HCT116 (cell line): Measurements from ENCODE around the gene KLHDC7B. TPM values are rescaled to one million over a fixed set of nuclear protein-coding genes. Genes with fewer than 3 reads are reported as not detected.

Source experiments
- ATAC-seq: fragments of 200-7000 bp; cut with Tn5 transposase; 2 replicates; pipeline ENCODE4 v1.9.1; 2020; ENCODE audit warnings: mild to moderate bottlenecking, moderate library complexity
- BruUV-seq: library from RNA; stranded (reverse); fragments of 400-500 nt; replicated peaks from 2 replicates; lab custom pipeline; 2021; lab: Mats Ljungman, UMichigan
- CTCF ChIA-PET: fragments of 300-600 bp; sonication (Branson Sonifier 250); formaldehyde crosslinking; loops from one replicate; lab custom pipeline; 2021; ENCODE audit warnings: antibody characterized with exemption; lab: Charles Lee
- POLR2A ChIA-PET: fragments of 300-600, 350-600 bp; sonication (Branson Sonifier 250); formaldehyde crosslinking; loops from one replicate; lab custom pipeline; 2021; ENCODE audit warnings: antibody characterized with exemption; lab: Charles Lee
- RAD21 ChIA-PET, 2 experiments: fragments of 300-600 bp; sonication (Branson Sonifier 250); formaldehyde crosslinking; loops; one replicate each; lab custom pipeline; 2023; ENCODE audit warnings: low total read pairs in 2 of 2; ENCODE audit not compliant: uncharacterized antibody in 2 of 2, unreplicated experiment in 2 of 2, low non-redundant PET in 1 of 2; lab: Charles Lee
- DNase-seq: peaks from one replicate; pipeline ENCODE4 v3.0.0-alpha.2; 2010; ENCODE audit warnings: low read depth, low spot score
- H2AFZ ChIP-seq: fragments of 200-600 bp; shearing (Covaris generic), sonication (generic); 2 replicates; pipeline ENCODE4 v1.6.1; 2017; ENCODE audit warnings: low read depth, mixed run types, mixed read lengths, antibody characterized with exemption, low read length; ENCODE audit not compliant: poor library complexity, severe bottlenecking
- H3K27ac ChIP-seq: 2 replicates; pipeline ENCODE4 v1.5.1; 2012; ENCODE audit warnings: low read depth, low read length
- H3K27me3 ChIP-seq: fragments of 200-600 bp; sonication (generic); 2 replicates; pipeline ENCODE4 v1.6.1; 2016; ENCODE audit warnings: mixed run types, low read length, mixed read lengths; ENCODE audit not compliant: insufficient read depth
- H3K36me3 ChIP-seq, 2 experiments: fragments of 200-500 bp in 1 of 2; fragments of 200-600 bp in 1 of 2; sonication (Bioruptor generic) in 1 of 2; sonication (generic) in 1 of 2; 2 replicates each; pipeline versions ENCODE4 v1.5.1 to v1.6.1; 2014 to 2016; ENCODE audit warnings: low read length in 2 of 2, inconsistent platforms in 1 of 2, mixed read lengths in 1 of 2, mixed run types in 1 of 2; ENCODE audit not compliant: insufficient read depth in 2 of 2, control insufficient read depth in 1 of 2
- H3K4me1 ChIP-seq, 2 experiments: fragments of 200-600 bp in 1 of 2; sonication (generic) in 1 of 2; 2 replicates each; pipeline versions ENCODE4 v1.5.1 to v1.6.1; 2012 to 2017; ENCODE audit warnings: low read length in 2 of 2, inconsistent platforms in 1 of 2, mild to moderate bottlenecking in 1 of 2, mixed read lengths in 1 of 2, mixed run types in 1 of 2, moderate library complexity in 1 of 2; ENCODE audit not compliant: insufficient read depth in 2 of 2, control insufficient read depth in 1 of 2
- H3K4me2 ChIP-seq: fragments of 200-600 bp; sonication (generic); 2 replicates; pipeline ENCODE4 v1.6.1; 2017; ENCODE audit warnings: mixed run types, low read length, mixed read lengths
- H3K4me3 ChIP-seq, 2 experiments: fragments of 200-600 bp in 1 of 2; sonication (generic) in 1 of 2; replicated peaks in 1 of 2; 2 replicates each; pipeline ENCODE4 v1.5.1; 2011 to 2016; ENCODE audit warnings: low read length in 2 of 2, control low read depth in 1 of 2, low read depth in 1 of 2, mild to moderate bottlenecking in 1 of 2, mixed read lengths in 1 of 2, mixed run types in 1 of 2
- H3K79me2 ChIP-seq: fragments of 200-600 bp; sonication (generic); 2 replicates; pipeline ENCODE4 v1.6.1; 2017; ENCODE audit warnings: mild to moderate bottlenecking, mixed run types, low read length, moderate library complexity, mixed read lengths; ENCODE audit not compliant: insufficient read depth
- H3K9ac ChIP-seq: fragments of 200-600 bp; sonication (generic); 2 replicates; pipeline ENCODE4 v1.6.1; 2016; ENCODE audit warnings: low read length, mixed read lengths
- H3K9me2 ChIP-seq: fragments of 200-600 bp; sonication (generic), shearing (Covaris generic); 2 replicates; pipeline ENCODE4 v1.6.1; 2017; ENCODE audit warnings: mixed run types, mild to moderate bottlenecking, moderate library complexity; ENCODE audit not compliant: insufficient read depth
- H3K9me3 ChIP-seq, 2 experiments: fragments of 200-500 bp in 1 of 2; fragments of 200-600 bp in 1 of 2; sonication (Bioruptor generic) in 1 of 2; sonication (generic) in 1 of 2; 2 replicates each; pipeline ENCODE4 v1.6.1; 2014 to 2017; ENCODE audit warnings: low read length in 2 of 2, mixed read lengths in 2 of 2, inconsistent platforms in 1 of 2, low read depth in 1 of 2, mild to moderate bottlenecking in 1 of 2, mixed run types in 1 of 2, moderate library complexity in 1 of 2; ENCODE audit not compliant: control insufficient read depth in 1 of 2, insufficient read depth in 1 of 2
- H4K20me1 ChIP-seq: fragments of 200-600 bp; sonication (generic), shearing (Covaris generic); 2 replicates; pipeline ENCODE4 v1.6.1; 2017; ENCODE audit warnings: mixed run types, mild to moderate bottlenecking, moderate library complexity; ENCODE audit not compliant: insufficient read depth
- CBX3 ChIP-seq: IDR thresholded peaks from 2 replicates; pipeline ENCODE4 v1.6.1; 2012; ENCODE audit warnings: low read depth
- EGR1 ChIP-seq: IDR thresholded peaks from 2 replicates; pipeline ENCODE4 v1.6.1; 2012; ENCODE audit warnings: low read depth
- ELF1 ChIP-seq: IDR thresholded peaks from 2 replicates; pipeline ENCODE4 v1.6.1; 2012; ENCODE audit warnings: low read depth, borderline replicate concordance
- EZH2 ChIP-seq: fragments of 200-600 bp; sonication (generic); IDR thresholded peaks from 2 replicates; pipeline ENCODE4 v1.6.1; 2017; ENCODE audit warnings: antibody characterized with exemption, mixed run types
- EZH2phosphoT487 ChIP-seq: fragments of 200-600 bp; IDR thresholded peaks from 2 replicates; pipeline ENCODE4 v1.6.1; 2018; ENCODE audit warnings: antibody characterized with exemption, borderline replicate concordance
- FOSL1 ChIP-seq: IDR thresholded peaks from 2 replicates; pipeline ENCODE4 v1.6.1; 2012; ENCODE audit warnings: low read depth
- POLR2A ChIP-seq: IDR thresholded peaks from 2 replicates; pipeline ENCODE4 v1.7.0; 2011; ENCODE audit warnings: borderline replicate concordance; ENCODE audit not compliant: insufficient read depth, insufficient read length; ENCODE audit errors: extremely low read depth
- POLR2AphosphoS5 ChIP-seq: IDR thresholded peaks from 2 replicates; pipeline ENCODE4 v1.6.1; 2011; ENCODE audit warnings: mild to moderate bottlenecking, low read depth, low read length, moderate library complexity
- RAD21 ChIP-seq: IDR thresholded peaks from 2 replicates; pipeline ENCODE4 v1.6.1; 2012; ENCODE audit warnings: low read depth, mild to moderate bottlenecking
- SIN3A ChIP-seq: IDR thresholded peaks from 2 replicates; pipeline ENCODE4 v1.6.1; 2012; ENCODE audit warnings: low read depth
- SP1 ChIP-seq: IDR thresholded peaks from 2 replicates; pipeline ENCODE4 v1.6.1; 2012; ENCODE audit warnings: low read depth
- SRF ChIP-seq: IDR thresholded peaks from 2 replicates; pipeline ENCODE4 v1.6.1; 2012; ENCODE audit warnings: low read depth
- TCF7L2 ChIP-seq: IDR thresholded peaks from 2 replicates; pipeline ENCODE4 v1.7.0; 2011; ENCODE audit warnings: borderline replicate concordance, inconsistent platforms; ENCODE audit not compliant: insufficient read depth, insufficient read length; ENCODE audit errors: extremely low read depth
- ZNF274 ChIP-seq: fragments of 200-500 bp; sonication (Bioruptor generic); IDR thresholded peaks from 2 replicates; pipeline ENCODE4 v1.6.1; 2014; ENCODE audit warnings: mild to moderate bottlenecking, low read depth, low read length, inconsistent platforms
- intact Hi-C: fragments of 100-400 bp; cut with micrococcal nuclease; formaldehyde crosslinking; loops from 2 replicates; pipeline ENCODE4 v1.10.0; 2022
- total RNA-seq: library from RNA; stranded (reverse); gene quantifications from one replicate; pipeline ENCODE4 v1.2.1, GENCODE V29; 2021; ENCODE audit not compliant: unreplicated experiment
- TF ChIP-seq, protein P1 (sequence below): IDR thresholded peaks from 2 replicates; pipeline ENCODE4 v1.6.1; 2012
- TF ChIP-seq, protein P2 (sequence below): IDR thresholded peaks from 2 replicates; pipeline ENCODE4 v1.6.1; 2012; ENCODE audit warnings: low read depth
- TF ChIP-seq, protein P3 (sequence below): IDR thresholded peaks from 2 replicates; pipeline ENCODE4 v1.6.1; 2012
- TF ChIP-seq, protein P4 (sequence below): IDR thresholded peaks from 2 replicates; pipeline ENCODE4 v1.6.1; 2011; ENCODE audit warnings: mild to moderate bottlenecking, low read length, moderate library complexity; ENCODE audit not compliant: insufficient replicate concordance; ENCODE audit errors: extremely low read depth
- TF ChIP-seq, protein P5 (sequence below), 3 experiments: fragments of 200-600 bp in 1 of 3; sonication (generic) in 1 of 3; IDR thresholded peaks in 2 of 3; conservative IDR thresholded peaks in 1 of 3; 2 replicates each; pipeline ENCODE4 v1.5.1; 2012 to 2017; ENCODE audit warnings: low read depth in 2 of 3, low read length in 2 of 3, antibody characterized with exemption in 1 of 3, borderline replicate concordance in 1 of 3, control low read depth in 1 of 3, mild to moderate bottlenecking in 1 of 3, mixed read lengths in 1 of 3, mixed run types in 1 of 3, moderate library complexity in 1 of 3; ENCODE audit not compliant: insufficient read depth in 1 of 3

KLHDC7B gene
- total RNA-seq, 1 experiment from 2014 or later, result 0.69 TPM

DNA sequence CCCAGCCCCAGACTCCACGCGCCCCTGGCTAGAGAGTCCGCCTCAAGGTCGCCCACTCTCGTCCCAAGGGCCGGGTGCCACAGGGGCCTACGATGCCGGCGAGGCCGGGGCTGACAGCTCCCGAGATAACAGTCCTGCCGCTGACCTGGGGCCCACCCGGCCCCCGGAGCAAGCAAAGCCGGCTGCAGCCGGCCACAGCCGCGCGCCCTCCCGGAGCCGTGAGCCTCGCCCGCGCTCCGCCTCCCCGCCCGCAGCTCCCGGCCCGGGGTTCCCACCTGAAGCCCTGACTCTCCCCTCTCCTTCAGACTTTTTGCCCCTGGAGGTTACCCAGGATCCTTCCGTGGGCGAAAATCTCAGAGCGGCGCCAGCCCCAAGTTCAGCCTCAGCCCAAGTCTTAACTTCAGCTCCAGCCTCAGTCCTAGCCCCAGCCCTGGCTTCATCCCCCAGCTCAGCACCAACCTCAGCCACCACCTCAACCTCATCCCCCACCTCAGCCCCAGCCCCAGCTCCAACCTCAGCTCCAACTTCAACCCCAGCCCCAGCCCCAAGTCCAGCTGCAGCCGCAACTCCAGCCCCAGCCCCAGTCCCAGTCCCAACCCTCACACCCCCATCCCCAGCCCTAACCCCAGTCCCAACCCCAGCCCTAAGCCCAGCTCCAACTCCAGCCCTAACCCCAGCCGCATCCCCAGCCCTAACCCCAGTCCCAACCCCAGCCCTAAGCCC is 1.7 kb downstream of the KLHDC7B start:
- Histone ChIP-seq H3K9ac (no peak overlapping the region), H3K36me3 (no peaks in the 10 kb centered on the region), H3K27me3 (no peaks in the 10 kb centered on the region), H3K9me3 (no peaks in the 10 kb centered on the region), H2AFZ (no peak overlapping the region), H3K27ac (no peak overlapping the region), H3K4me1 (peaks cover 10 to 18% of the 10 kb centered on the region in 2 experiments; a peak in 3 of 4 replicates), H3K79me2 (no peaks in the 10 kb centered on the region), H4K20me1 (no peaks in the 10 kb centered on the region), H3K9me2 (no peaks in the 10 kb centered on the region), H3K4me3 (no peak overlapping the region), H3K4me2 (no peak overlapping the region)
- ChIA-PET RAD21 (no interaction called here), POLR2A (no interaction called here), CTCF (interaction anchor here (0.7 to 1.6 kb wide), 2 partner anchors 15 to 22 kb away, joined by 3 to 5 read pairs; partner anchors contain the start of genes SCO2 and SYCE3)
- no TSS peak for BruUV-seq
- intact Hi-C loops, result no loop called here
- TF ChIP-seq, protein P1, sequence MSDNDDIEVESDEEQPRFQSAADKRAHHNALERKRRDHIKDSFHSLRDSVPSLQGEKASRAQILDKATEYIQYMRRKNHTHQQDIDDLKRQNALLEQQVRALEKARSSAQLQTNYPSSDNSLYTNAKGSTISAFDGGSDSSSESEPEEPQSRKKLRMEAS, result no peak
- TF ChIP-seq FOSL1 (no peak), EGR1 (no peak), SP1 (no peak), ELF1 (no peak), RAD21 (no peak), CBX3 (no peak), EZH2 (no peak), SRF (no peak), POLR2AphosphoS5 (no peak), ZNF274 (no peak), SIN3A (no peak), EZH2phosphoT487 (no peak), TCF7L2 (no peak), POLR2A (no peak)
- TF ChIP-seq, protein P2, sequence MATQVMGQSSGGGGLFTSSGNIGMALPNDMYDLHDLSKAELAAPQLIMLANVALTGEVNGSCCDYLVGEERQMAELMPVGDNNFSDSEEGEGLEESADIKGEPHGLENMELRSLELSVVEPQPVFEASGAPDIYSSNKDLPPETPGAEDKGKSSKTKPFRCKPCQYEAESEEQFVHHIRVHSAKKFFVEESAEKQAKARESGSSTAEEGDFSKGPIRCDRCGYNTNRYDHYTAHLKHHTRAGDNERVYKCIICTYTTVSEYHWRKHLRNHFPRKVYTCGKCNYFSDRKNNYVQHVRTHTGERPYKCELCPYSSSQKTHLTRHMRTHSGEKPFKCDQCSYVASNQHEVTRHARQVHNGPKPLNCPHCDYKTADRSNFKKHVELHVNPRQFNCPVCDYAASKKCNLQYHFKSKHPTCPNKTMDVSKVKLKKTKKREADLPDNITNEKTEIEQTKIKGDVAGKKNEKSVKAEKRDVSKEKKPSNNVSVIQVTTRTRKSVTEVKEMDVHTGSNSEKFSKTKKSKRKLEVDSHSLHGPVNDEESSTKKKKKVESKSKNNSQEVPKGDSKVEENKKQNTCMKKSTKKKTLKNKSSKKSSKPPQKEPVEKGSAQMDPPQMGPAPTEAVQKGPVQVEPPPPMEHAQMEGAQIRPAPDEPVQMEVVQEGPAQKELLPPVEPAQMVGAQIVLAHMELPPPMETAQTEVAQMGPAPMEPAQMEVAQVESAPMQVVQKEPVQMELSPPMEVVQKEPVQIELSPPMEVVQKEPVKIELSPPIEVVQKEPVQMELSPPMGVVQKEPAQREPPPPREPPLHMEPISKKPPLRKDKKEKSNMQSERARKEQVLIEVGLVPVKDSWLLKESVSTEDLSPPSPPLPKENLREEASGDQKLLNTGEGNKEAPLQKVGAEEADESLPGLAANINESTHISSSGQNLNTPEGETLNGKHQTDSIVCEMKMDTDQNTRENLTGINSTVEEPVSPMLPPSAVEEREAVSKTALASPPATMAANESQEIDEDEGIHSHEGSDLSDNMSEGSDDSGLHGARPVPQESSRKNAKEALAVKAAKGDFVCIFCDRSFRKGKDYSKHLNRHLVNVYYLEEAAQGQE, result no peak
- TF ChIP-seq, protein P3, sequence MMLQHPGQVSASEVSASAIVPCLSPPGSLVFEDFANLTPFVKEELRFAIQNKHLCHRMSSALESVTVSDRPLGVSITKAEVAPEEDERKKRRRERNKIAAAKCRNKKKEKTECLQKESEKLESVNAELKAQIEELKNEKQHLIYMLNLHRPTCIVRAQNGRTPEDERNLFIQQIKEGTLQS, result no peak
- TF ChIP-seq, protein P4, sequence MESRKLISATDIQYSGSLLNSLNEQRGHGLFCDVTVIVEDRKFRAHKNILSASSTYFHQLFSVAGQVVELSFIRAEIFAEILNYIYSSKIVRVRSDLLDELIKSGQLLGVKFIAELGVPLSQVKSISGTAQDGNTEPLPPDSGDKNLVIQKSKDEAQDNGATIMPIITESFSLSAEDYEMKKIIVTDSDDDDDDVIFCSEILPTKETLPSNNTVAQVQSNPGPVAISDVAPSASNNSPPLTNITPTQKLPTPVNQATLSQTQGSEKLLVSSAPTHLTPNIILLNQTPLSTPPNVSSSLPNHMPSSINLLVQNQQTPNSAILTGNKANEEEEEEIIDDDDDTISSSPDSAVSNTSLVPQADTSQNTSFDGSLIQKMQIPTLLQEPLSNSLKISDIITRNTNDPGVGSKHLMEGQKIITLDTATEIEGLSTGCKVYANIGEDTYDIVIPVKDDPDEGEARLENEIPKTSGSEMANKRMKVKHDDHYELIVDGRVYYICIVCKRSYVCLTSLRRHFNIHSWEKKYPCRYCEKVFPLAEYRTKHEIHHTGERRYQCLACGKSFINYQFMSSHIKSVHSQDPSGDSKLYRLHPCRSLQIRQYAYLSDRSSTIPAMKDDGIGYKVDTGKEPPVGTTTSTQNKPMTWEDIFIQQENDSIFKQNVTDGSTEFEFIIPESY, result no peak
- TF ChIP-seq, protein P5, sequence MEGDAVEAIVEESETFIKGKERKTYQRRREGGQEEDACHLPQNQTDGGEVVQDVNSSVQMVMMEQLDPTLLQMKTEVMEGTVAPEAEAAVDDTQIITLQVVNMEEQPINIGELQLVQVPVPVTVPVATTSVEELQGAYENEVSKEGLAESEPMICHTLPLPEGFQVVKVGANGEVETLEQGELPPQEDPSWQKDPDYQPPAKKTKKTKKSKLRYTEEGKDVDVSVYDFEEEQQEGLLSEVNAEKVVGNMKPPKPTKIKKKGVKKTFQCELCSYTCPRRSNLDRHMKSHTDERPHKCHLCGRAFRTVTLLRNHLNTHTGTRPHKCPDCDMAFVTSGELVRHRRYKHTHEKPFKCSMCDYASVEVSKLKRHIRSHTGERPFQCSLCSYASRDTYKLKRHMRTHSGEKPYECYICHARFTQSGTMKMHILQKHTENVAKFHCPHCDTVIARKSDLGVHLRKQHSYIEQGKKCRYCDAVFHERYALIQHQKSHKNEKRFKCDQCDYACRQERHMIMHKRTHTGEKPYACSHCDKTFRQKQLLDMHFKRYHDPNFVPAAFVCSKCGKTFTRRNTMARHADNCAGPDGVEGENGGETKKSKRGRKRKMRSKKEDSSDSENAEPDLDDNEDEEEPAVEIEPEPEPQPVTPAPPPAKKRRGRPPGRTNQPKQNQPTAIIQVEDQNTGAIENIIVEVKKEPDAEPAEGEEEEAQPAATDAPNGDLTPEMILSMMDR (IDR thresholded peaks at IDR 0.05 in 2 of 3, conservative IDR thresholded peaks at IDR 0.05 in 1 of 3; ENCODE audit: borderline replicate concordance in 1 of 3, insufficient read depth in 1 of 3, low read depth in 2 of 3, low read length in 2 of 3), result no peak
- DNase-seq (no peak), ATAC-seq (no peak)
